Activated T-cell treated with anti-CD3 and anti-CD28 coated beads for 1 hour (primary cell): ENCODE results near the gene CYP51A1.
"Not testable (repeated sequence)": the region's sequence is repeated elsewhere in the genome, so short reads cannot be mapped to it uniquely, and the experiment has no call there.

Experiments
- DNase-seq: peaks from one replicate; pipeline ENCODE4 v3.0.0-alpha.2; 2020; ENCODE audit warnings: low read depth

Gene CYP51A1

GRCh38 chr7:92134271-92135051 is at the start of gene CYP51A1:
Gene CYP51A1, minus strand, starts transcription at chr7:92134477. Its CDS starts 113 bp downstream, at chr7:92134364.
- peak; percentile 91 for DNase-seq

DNA sequence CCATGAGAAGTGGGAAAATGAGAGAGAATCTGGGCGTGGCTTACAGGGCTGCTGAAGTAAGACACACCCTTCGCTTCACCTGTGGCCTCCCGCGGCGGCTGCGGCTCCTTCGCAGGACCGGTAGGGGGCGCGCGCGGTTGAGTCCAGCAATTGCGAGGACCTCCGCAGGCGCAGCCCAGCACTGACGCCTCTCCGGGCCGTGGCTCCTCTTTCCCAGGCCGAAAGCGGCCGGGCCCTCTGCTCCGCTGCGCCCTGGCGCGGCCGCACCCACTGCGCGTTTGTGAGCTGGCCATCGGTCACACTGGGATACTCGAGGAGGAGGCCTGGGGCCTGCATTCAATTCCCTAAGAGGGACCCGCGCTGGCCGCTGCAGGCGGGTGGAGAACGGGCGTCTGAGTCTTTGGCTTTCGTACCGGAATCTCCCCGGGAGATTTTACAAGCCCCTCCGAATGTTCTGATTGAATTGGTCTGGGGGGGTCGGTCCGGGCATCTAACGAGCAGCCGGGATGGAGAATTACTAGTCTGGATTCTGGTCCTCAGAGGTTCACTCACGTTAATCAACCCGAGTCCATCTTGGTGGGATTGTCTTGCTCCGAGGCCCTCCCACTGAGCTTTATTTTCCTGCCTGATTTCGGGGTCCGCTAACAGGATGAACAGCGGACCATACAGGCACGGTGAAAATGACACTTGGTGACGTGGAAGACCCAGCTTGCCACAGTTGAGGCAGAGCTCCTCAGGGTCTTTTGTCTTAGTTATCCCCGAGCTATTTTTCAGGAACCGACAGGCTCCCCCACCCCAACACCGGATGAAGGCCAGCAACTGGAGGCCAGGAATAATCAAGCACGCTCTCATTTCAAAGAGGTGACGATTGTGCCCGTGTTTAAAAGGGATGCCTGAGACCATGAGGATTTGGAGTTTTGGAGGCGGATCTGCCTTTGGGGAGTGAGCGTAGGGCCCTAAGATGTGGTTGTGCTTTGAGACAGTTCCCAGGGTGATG is 44.9 kb upstream of the CYP51A1 start, which contains the start of gene LRRD1:
TSS of gene LRRD1 (minus strand) at position 215 of the 997 bp plus-strand sequence. CDS start 13,940 bp downstream, outside the sequence.
- peak; percentile 82 for DNase-seq

DNA sequence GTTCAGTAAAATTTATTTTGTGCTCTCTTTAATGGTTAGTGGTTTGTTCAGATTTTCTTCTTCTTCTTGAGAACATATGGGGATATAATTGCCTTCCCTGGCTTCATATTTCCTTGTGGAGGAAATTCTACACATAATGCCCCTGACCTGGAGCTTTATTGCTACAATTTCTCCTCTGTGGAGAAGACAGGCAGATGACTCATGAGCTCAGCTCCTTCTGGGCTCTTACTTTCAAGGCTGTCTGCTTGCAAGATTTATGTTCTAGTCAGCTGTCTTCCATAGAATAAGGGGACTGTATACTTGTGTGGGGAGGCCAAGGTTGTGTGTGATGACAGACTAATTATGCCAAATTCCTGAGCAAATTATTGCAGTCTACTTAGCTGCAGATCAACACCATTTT is 43.1 kb upstream of the CYP51A1 start:
- DNase-seq, result no peak

- not testable (repeated sequence) for DNase-seq
Observed at GRCh38 chr7:92169529-92169928, 35.3 kb upstream of the CYP51A1 start.

GRCh38 chr7:92161271-92161670 is 27.0 kb upstream of the CYP51A1 start:
- DNase-seq, result no peak

DNA sequence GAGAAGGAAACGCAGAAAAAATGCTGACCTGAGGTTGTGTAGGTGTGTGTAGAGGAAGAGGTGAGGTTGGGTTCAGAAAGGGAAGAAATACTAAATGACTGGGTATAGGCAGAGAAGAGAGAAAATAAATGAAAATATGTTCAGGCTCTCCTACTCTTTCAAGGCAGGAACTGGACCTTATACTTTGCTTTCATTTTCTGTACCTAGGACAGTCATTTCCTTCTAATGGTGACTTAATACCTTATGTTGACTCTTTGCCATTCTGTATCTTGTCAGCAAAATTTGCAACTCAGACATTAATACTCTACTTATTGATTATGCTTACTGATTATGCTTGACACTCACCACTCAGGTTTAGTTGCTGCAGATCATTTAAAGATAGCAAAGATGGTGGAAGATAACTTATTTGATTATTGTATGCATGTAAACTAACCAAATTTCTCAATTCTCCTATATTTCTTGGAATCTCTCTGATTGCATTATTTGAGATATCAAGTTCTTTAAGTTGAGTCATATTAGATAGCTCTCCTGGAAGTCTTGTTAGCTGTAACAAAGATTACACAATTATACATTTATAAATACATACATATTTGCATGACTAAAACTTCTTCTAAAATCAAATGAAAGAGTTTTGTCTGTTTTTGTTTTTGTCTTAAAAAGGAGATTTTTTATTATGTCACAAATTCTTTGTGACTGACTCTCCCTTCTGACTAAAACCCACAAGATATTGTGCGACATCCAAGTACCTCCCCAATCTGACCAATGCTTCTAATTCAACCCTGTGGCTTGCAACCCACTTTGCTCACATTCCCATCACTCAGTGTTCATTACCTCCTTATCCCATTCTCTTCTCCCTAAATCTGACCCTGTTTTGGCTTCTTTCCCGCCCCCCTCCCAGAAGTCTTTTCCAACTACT is 24.6 kb upstream of the CYP51A1 start:
- no peak for DNase-seq

- no peak for DNase-seq
Observed at GRCh38 chr7:92156990-92157389, 22.7 kb upstream of the CYP51A1 start.

- no peak for DNase-seq
Observed at GRCh38 chr7:92155108-92155739, 20.9 kb upstream of the CYP51A1 start.

DNA sequence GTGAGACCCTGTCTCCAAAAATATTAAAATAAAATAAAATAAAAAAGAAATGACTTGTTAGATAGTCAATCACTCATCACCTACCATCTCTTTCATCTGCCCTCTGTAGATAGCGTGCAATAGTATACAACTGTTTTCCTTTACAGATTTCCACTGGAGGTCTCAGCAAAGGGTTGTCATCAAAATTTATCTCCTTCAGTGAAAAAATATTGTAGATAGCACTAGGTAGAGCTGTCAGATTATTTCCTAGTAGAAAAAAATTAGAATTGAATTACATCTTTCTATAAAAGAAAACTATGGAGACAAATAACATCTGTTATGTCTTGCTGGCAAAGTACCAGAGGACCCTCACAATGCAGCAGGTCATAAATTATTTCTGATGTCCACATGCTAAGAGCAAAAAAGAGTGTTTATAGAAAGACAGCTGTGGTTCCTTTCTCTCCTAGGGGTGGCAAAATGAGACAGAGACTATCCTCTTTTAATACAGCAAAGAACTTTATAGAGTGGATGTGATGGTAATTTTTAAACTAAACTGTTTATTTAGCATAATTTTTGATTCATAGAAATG is 16.3 kb upstream of the CYP51A1 start:
- DNase-seq, result no peak

- no peak for DNase-seq
Observed at GRCh38 chr7:92149736-92150239, 15.5 kb upstream of the CYP51A1 start.

GRCh38 chr7:92143192-92143880 is 9.1 kb upstream of the CYP51A1 start:
- DNase-seq, result not testable (repeated sequence)

- not testable (repeated sequence) for DNase-seq
Observed at GRCh38 chr7:92142791-92143190, 8.5 kb upstream of the CYP51A1 start.

DNA sequence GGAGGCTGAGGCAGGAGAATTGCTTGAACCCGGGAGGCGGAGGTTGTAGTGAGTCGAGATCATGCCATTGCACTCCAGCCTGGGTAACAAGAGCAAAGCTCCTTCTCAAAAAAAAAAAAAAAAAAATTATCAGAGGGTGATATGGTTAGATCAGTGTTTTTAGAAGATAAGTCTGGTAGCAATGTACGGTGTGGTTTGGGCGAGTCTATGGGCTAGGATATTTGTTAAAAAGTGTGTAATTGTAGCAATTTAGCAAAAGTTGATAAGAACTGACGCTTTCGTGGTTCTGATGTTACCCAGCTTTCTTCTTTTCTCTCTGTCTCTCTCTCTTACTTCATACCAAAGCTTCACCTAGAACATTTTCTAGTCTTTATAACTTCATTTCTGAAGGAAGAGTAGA is 6.9 kb upstream of the CYP51A1 start:
- DNase-seq, result no peak

- no peak for DNase-seq
Observed at GRCh38 chr7:92137557-92137956, 3.3 kb upstream of the CYP51A1 start.

DNA sequence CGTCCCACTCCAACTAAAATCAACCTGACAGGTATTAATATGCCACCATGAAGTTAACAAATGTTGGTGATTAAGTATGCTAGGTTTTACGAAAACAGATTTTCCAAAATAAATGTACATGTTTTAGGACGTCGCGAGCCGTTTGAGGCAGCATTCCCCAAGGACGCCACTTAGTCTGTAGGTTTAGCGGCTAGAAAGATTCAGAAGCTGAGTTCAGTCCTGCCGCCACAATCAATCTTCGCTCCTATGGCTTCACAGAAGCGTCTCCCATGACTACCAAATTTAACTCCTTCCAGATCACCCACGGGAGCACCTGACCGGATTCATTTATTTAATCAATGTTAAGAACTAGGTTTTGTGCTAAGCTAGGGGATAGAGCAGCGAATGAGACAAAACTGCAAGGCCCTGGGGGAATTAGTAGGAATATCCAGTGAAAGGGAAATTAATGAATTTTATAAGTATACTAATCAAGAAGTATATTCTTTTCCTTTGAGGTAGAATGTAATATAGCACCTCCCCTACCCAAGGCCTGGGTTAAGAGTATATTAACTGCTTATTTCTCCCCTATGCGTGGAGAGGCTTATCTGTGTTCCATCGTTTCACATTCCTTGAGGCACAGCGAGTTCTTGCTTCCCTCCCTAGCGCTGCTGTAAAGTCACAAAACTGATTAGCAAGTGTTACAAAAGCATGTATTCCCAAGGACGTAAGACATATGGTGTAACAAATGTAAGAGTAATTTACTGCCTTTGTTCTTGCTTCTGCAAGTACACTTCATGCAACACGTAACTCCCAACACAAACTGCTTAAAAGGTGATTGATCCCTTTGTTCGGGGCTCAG is 994 bp upstream of the CYP51A1 start:
- DNase-seq, result no peak

GRCh38 chr7:92133737-92134270 is 473 bp downstream of the CYP51A1 start:
- peak; percentile 36 for DNase-seq

- DNase-seq, result no peak
Observed at GRCh38 chr7:92133133-92133736, 1.0 kb downstream of the CYP51A1 start.

DNA sequence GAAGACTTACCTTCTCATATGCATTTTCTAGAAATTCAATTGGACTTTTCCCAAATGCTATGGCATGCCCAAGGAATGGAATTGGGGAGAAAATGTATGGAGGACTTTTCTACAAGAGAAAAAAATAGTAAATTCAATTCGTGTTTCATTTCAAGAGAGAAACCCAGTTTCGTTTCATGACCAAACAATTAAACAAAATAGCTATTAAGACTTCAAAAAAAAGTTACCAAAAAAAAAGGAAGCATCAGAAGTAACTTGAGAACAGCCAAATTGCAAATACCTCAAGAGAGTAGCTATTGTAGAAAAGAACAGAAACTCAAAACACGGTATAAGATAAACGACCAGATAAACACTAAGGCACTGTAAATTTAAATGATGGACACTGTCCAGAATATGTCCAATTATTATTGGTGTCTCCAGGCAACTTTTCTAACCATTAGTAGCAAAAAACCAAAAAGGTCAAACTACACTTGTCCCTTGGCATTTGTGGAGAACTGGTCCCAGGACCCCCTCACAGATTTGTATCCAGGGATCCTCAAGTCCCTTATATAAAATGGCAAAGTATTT is 2.4 kb downstream of the CYP51A1 start:
- DNase-seq, result no peak
